ENCODE measurements around the gene USP34.
"Not testable (repeated sequence)": the region's sequence is repeated elsewhere in the genome, so short reads cannot be mapped to it uniquely, and the experiment has no call there.

USP34 gene, protein sequence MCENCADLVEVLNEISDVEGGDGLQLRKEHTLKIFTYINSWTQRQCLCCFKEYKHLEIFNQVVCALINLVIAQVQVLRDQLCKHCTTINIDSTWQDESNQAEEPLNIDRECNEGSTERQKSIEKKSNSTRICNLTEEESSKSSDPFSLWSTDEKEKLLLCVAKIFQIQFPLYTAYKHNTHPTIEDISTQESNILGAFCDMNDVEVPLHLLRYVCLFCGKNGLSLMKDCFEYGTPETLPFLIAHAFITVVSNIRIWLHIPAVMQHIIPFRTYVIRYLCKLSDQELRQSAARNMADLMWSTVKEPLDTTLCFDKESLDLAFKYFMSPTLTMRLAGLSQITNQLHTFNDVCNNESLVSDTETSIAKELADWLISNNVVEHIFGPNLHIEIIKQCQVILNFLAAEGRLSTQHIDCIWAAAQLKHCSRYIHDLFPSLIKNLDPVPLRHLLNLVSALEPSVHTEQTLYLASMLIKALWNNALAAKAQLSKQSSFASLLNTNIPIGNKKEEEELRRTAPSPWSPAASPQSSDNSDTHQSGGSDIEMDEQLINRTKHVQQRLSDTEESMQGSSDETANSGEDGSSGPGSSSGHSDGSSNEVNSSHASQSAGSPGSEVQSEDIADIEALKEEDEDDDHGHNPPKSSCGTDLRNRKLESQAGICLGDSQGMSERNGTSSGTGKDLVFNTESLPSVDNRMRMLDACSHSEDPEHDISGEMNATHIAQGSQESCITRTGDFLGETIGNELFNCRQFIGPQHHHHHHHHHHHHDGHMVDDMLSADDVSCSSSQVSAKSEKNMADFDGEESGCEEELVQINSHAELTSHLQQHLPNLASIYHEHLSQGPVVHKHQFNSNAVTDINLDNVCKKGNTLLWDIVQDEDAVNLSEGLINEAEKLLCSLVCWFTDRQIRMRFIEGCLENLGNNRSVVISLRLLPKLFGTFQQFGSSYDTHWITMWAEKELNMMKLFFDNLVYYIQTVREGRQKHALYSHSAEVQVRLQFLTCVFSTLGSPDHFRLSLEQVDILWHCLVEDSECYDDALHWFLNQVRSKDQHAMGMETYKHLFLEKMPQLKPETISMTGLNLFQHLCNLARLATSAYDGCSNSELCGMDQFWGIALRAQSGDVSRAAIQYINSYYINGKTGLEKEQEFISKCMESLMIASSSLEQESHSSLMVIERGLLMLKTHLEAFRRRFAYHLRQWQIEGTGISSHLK (N-terminal part only)

GRCh38 chr2:61470965-61471904 is at the start of gene USP34:
USP34 (minus strand) TSS chr2:61471087; CDS start chr2:61470692, 395 bp downstream.
- peak; percentile 91 for DNase-seq (ENCODE audit: low read depth)

GRCh38 chr2:61520261-61520660 is 49.4 kb upstream of the USP34 start:
- no peak for DNase-seq (ENCODE audit: low read depth)

DNA sequence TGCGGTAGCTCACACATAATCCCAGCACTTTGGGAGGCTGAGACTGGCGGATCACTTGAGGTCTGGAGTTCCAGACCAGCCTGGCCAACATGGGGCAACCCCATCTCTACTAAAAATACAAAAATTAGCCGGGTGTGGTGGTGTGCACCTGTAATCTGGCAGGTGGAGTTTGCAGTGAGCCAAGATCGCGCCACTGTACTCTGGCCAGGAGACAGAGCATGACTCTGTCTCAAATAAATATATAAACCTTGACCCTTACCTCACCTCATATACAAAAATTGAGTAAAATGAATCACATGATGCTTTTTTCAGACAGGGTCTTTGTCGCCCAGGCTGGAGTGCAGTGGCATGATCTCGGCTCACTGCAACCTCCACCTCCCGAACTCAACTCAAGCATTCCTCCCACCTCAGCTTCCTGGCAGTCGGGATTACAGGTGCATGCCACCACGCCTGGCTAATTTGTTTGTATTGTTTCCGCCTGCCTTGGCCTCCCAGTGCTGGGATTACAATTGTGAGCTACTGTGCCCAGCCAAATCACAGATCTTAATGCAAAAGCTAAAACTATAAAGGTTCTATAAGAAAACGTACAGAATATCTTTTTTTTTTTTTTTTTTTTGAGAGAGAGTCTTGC is 42.0 kb upstream of the USP34 start:
- DNase-seq (ENCODE audit: low read depth), result no peak

DNA sequence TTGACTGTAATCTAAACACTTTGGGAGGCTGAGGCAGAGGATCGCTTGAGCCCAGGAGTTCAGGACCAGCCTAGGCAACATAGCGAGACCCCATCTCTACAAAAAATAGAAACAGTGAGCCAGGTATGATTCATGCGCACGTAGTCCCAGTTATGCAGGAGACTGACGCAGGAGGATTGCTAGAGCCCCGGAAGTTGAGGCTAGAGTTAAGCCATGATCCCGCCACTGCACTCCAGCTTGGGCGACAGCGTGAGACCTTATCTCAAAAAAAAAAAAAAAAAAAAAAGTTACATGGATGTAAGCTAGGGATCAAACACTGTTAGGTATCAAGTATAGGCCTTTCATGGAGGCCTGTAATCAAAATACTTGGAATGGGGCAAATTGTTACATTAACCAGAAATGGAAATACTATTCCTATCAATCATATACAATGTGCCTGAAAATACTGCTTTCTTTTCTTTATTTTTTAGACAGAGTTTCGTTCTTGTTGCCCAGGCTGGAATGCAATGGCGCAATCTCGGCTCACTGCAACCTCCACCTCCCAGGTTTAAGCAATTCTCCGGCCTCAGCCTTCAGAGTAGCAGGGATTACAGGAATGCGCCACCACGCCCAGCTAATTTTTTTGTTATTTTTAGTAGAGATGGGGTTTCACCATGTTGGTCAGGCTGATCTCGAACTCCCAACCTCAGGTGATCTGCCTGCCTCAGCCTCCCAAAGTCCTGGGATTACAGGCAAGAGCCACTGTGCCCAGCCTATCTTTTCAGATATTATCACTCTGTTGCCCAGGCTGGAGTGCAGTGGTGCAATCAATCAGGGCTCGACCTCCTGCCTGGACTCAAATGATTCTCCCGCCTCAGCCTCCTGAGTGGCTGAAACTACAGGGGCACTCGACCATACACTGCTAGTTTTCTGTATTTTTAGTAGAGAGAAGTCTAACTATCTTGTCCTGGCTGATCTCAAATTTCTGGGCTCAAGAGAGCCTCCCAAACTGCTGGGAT is 40.1 kb upstream of the USP34 start:
- no peak for DNase-seq (ENCODE audit: low read depth)

DNA sequence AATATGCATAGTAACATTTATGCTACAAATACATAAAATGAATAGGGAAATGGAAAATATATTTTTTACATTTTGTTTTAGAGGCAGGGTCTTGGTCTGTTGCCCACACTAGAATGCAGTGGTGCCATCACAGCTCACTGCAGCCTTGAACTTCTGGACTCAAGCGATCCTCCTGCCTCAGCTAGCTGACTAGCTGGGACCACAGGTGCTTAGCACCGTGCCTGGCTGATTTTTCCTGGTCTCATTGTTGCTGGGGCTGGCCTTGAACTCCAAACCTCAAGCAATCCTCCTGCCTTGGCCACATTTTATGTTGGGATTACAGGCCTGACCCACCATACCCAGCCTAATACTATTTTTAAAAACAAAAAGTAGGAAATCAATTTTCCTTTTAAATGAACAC is 34.1 kb upstream of the USP34 start:
- no peak for DNase-seq (ENCODE audit: low read depth)

GRCh38 chr2:61499060-61499459 is 28.2 kb upstream of the USP34 start:
- no peak for DNase-seq (ENCODE audit: low read depth)

DNA sequence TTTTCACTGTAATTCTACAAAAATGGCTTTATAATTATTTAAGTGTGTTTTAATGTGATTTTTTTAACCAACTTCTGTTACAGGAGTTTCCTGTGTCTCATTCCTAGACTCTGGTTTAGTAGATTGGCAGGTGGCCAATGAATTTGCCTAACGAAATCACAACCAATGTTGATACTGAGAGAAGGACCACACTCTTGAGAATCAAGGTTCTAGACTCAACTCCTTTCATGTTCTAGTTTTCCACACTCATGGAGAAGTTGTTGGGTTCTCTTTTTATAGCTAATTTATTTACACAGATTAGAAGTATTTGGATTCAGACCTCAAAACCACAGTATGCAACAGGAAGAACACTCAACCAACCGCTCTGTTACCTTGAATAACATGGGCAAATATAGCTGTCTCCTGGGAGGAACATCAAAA is 22.6 kb upstream of the USP34 start:
- DNase-seq (ENCODE audit: low read depth), result no peak

DNA sequence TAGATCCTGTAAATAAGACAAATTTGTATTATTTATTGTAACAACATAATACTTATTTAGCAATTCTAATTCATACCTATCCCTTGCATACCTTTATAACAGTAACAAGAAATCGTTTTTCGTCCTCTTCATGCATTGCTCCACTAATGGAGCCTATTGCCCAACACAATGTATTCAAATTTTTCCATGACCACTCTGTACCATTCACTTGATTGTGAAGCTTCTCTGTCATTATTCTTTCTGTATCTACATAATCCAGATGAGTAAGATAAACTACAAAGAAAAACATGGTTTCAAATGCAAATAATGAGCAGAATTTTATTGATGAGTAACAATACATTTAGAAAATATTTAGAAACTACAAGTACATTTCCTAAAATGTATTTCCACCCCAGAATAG is 21.6 kb upstream of the USP34 start:
- no peak for DNase-seq (ENCODE audit: low read depth)

GRCh38 chr2:61485281-61485680 is 14.4 kb upstream of the USP34 start:
- no peak for DNase-seq (ENCODE audit: low read depth)

GRCh38 chr2:61478086-61478485 is 7.2 kb upstream of the USP34 start:
- no peak for DNase-seq (ENCODE audit: low read depth)

DNA sequence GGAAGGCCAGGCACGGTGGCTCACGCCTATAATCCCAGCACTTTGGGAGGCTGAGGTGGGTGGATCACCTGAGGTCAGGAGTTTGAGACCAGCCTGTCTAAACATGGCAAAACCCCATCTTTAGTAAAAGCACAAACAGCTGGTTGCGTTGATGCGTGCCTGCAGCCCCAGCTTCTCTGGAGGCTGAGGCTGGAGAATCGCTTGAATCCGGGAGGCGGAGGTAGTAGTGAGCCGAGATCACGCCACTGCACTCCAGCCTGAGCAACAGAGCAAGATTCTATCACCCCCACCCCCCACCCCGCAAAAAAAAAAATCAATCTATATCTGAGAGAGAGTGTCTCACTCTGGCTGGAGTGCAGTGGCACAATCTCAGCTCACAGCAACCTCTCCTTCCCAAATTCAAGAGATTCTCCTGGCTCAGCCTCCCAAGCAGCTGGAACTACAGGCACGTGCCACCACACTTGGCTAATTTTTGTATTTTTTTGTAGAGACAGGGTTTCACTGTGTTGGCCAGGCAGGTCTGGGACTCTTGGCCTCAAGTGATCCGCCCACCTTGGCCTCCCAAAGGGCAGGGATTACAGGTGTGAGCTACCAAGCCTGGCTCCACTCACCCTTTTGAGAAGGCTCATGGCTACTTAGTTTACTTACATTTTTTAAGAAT is 6.2 kb upstream of the USP34 start:
- DNase-seq (ENCODE audit: low read depth), result not testable (repeated sequence)

DNA sequence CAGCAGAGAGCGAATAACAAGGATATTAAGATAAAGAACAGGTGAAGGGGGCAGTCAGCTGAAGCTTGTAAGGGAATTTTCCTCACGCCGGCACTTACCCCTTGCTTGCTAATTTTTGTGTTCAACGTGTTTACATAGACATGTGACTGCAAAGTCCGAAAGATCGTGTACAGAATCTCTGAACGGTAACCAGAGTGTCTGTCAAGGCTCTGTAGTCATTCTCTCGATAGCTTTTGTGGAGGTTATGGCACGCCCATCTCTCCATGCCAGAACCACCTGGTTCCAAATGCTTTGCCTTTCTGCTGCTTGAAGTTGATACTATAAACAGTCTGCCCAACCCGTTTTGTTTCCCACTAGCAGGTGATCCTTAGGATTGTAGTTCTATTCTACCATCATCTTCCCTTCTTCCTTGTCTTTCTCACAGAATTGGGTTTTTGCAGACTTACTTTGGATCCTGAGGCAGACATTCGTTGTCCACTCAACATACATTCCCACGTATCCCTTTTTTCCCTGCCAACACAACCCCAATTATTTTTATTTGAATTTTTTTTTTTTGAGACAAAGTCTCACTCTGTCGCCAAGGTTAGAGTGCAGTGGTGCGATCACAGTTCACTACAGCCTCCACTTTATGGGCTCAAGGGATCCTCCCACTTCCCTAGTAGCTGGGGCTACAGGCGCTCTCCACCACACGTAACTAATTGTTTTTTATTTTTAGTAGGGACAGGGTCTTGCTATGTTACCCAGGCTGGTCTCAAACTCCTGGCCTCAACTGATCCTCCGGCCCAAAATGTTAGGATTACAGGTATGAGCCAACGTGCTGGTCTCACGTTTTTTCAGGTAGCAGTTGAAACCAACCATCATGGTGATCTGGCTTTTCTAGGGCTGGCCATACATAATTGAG is 1.3 kb upstream of the USP34 start:
- no peak for DNase-seq (ENCODE audit: low read depth)

DNA sequence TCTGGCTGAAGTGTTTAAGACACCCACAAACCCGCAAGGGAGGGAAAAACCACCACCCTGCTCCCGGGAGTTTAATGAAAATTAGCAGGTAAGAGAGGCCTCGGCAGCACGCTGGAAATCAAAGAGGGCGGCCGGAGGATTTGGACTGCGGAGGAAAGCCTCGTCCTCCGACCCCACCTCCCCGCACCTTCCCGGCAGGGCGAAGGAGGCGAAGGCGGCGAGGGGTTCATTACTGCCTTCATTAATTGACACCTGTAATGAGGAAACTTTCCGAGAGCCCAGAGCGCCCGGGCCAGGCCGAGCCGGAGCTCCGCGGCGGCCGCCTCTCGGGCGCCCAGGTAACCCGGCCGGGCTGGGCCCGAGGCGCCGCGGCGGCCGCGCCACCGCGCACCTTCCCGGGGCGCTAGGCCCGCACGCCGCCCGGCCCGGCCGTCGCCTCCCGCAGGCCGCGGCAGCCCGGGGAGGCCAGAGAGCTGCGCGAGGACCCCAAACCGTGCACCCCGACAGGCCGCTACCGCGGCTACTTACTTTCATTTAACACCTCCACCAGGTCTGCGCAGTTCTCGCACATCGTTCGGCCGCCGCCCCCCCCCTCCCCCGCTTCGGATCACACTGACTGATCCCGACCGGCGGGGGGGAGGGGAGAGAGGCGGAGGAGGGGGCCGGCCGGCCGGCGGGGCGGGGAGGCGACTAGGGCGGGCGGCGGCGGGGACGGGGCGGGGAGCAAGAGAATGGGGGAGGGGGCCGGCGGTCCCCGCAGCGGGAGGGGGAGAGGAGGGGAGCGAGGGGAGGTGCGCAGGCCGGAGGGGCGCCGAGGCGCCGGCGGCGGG is 550 bp downstream of the USP34 start:
- peak; percentile 75 for DNase-seq (ENCODE audit: low read depth)

- no peak for DNase-seq (ENCODE audit: low read depth)
These were observed 1.3 kb downstream of the USP34 start for GRCh38 chr2:61469424-61470121.

DNA sequence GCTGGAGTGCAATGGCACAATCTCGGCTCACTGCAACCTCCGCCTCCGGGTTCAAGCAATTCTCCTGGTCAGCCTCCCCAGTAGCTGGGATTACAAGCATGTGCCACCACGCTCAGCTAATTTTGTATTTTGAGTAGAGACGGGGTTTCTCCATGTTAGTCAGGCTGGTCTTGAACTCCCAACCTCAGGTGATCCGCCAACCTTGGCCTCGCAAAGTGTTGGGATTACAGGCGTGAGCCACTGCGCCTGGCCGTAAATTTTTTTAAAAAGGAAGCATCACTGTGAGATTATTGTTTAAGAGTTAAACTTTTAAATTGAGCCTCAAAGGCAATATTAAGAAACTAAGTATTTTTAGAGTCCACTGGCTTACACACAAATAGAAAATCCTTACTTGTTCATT is 2.7 kb downstream of the USP34 start:
- not testable (repeated sequence) for DNase-seq (ENCODE audit: low read depth)

- no peak for DNase-seq (ENCODE audit: low read depth)
These were observed 5.8 kb downstream of the USP34 start for GRCh38 chr2:61465045-61465444.

All from stimulated activated CD8-positive, alpha-beta memory T cell treated with anti-CD3 and anti-CD28 coated beads, Interleukin-12 subunit alpha, Interleukin-12 subunit beta, amount 100 ng/mL, for 4 hours (primary cell).